Erythroblast (primary cell): Measurements from ENCODE around the gene IFNA5.

Source experiments
- DNase-seq, 2 experiments: peaks; one replicate each; lab custom pipeline; 2025; lab: John Stamatoyannopoulos, UW
- GATA1 ChIP-seq: IDR thresholded peaks from 2 replicates; pipeline ENCODE4 v1.6.1; 2011; ENCODE audit warnings: low read depth, mild to moderate bottlenecking, control low read depth, low read length, moderate library complexity
- POLR2A ChIP-seq: IDR thresholded peaks from 2 replicates; pipeline ENCODE4 v1.6.1; 2011; ENCODE audit warnings: mild to moderate bottlenecking, low read length

The IFNA5 gene

GRCh38 chr9:21267485-21268346, 37.4 kb downstream of the IFNA5 start:
- DNase-seq: no peak

GRCh38 chr9:21266733-21267484, 38.2 kb downstream of the IFNA5 start:
- TF ChIP-seq POLR2A (no peak), GATA1 (no peak)
- no peak for DNase-seq

More at GRCh38 chr9:21267485-21268346, 37.4 kb downstream of the IFNA5 start:
- TF ChIP-seq GATA1: no peak
- no peak for TF ChIP-seq POLR2A

- TF ChIP-seq POLR2A: no peak
- TF ChIP-seq GATA1: no peak
- DNase-seq: no peak
Measured at GRCh38 chr9:21265421-21266189, 39.5 kb downstream of the IFNA5 start.

- DNase-seq: no peak
- no peak for TF ChIP-seq POLR2A
- no peak for TF ChIP-seq GATA1
Measured at GRCh38 chr9:21255538-21256212, 49.4 kb downstream of the IFNA5 start.
